ENCODE results near the gene POU6F2.

DNA sequence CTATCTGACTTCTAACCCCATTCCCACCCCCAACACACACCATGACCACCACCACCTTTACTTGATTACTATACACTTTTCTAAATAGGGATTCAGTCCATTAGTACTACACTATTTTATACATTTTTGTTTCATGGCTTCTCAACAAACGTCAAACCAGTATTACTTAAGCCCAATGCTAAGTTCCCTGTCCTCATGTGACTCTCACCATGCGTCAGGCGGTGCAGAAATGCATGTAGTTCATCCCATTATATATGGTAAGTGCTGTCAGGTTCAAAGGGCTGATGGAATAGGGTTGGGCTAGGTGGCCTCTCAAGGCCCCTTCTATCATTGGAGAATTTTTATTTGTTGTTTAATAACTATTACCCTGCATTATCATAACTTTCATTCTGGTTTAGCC, 49.2 kb upstream of the POU6F2 start:
- no peak for TF ChIP-seq CTCF (IDR thresholded peaks at IDR 0.05)
- TF ChIP-seq POLR2AphosphoS5 (IDR thresholded peaks at IDR 0.05), result no peak
